Measurements from ENCODE around the gene XPR1.

XPR1 gene

DNA sequence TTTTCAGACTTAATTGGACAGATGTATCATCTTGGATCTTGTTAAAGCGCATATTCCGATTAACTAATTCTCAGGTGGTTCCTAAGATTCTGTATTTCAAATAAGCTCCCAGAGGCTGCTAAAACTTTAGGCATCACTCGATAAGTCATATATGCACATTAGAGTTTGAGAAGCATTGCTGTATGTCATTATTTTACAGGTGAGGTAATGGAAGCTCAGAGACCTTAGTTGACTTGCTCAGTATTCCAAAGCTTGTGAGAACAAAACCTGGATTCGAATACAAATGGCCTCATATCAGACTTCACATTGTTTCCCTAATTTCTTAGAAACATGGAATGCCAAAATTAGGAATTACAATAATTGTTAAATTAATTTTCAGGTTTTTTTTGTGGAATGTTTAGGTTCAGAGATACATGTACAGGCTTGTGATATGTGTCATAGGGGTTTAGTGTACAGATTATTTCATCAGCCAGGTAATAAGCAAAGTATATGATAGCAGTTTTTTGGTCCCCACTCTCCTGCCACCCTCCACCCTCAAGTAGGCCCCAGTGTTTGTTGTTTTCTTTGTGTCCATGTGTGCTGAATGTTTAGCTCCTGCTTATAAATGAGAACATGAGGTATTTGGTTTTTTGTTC, 96.8 kb downstream of the XPR1 start:
- no peak overlapping the region for H4K8ac ChIP-seq (ENCODE audit: low read depth, low read length)
- no peak for DNase-seq
- no peak overlapping the region for H3K18ac ChIP-seq (ENCODE audit: low read length)
- no peak overlapping the region for H3K4me2 ChIP-seq (ENCODE audit: low read length)
- no peaks in the 10 kb centered on the region for H3K79me2 ChIP-seq (ENCODE audit: control insufficient read depth, insufficient read depth, low read length)
- H3K56ac ChIP-seq (ENCODE audit: low read length): no peak overlapping the region
- peaks cover 2% of the 10 kb centered on the region for H3K79me1 ChIP-seq (ENCODE audit: low read length)
- no peak overlapping the region for H2BK120ac ChIP-seq (ENCODE audit: low read depth, low read length)
- H2AK5ac ChIP-seq (ENCODE audit: low read length): no peak overlapping the region
- H3K9ac ChIP-seq (ENCODE audit: low read length): no peak overlapping the region
- no peak overlapping the region for H3K27ac ChIP-seq (ENCODE audit: low read depth, low read length)
- H2BK15ac ChIP-seq (replicated peaks; ENCODE audit: low read depth): no peak overlapping the region
- H3K23ac ChIP-seq (ENCODE audit: low read length): no peak overlapping the region
- H3K4me3 ChIP-seq (ENCODE audit: low read length): no peak overlapping the region
- H3K4ac ChIP-seq (ENCODE audit: low read depth, low read length): no peak overlapping the region
- WGBS (ENCODE audit: extremely low coverage, insufficient coverage, low lambda C conversion rate): no CpG with 5 or more reads among the region's 4 CpGs
- H4K5ac ChIP-seq (ENCODE audit: low read length): no peak overlapping the region
- no peaks in the 10 kb centered on the region for H3K27me3 ChIP-seq (ENCODE audit: insufficient read depth, low read length, poor library complexity)
- H2BK5ac ChIP-seq (ENCODE audit: low read length): no peak overlapping the region
- H3K4me1 ChIP-seq (ENCODE audit: control insufficient read depth, low read depth, low read length): no peaks in the 10 kb centered on the region
- H3K36me3 ChIP-seq (ENCODE audit: control insufficient read depth, insufficient read depth, low read length): no peaks in the 10 kb centered on the region

DNA sequence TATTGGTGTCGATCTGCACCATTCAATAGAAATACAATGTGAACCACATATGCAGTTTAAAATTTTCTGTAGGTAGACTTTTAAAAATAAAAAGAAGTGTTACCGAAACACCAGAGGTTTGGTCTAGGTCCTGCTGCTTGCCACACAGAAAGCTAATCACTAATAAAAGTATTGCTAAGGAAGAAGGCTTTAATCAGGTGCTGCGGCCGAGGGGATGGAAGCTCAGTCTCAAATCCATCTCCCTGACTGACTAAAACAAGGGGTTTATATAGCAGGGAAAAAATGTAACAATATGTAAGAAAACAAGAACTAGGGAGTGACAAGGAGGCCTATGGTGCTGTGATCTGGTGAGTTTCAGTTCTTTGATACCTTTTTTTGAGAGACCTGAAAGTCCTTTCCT, 99.3 kb downstream of the XPR1 start:
- no peaks in the 10 kb centered on the region for H3K79me2 ChIP-seq (ENCODE audit: control insufficient read depth, insufficient read depth, low read length)
- H3K27me3 ChIP-seq (ENCODE audit: insufficient read depth, low read length, poor library complexity): no peaks in the 10 kb centered on the region
- H3K79me1 ChIP-seq (ENCODE audit: low read length): peaks cover 2% of the 10 kb centered on the region
- H3K9ac ChIP-seq (ENCODE audit: low read length): no peak overlapping the region
- no peaks in the 10 kb centered on the region for H3K4me1 ChIP-seq (ENCODE audit: control insufficient read depth, low read depth, low read length)
- no peak overlapping the region for H2AK5ac ChIP-seq (ENCODE audit: low read length)
- H3K56ac ChIP-seq (ENCODE audit: low read length): no peak overlapping the region
- WGBS (ENCODE audit: extremely low coverage, insufficient coverage, low lambda C conversion rate): no CpG with 5 or more reads among the region's 4 CpGs
- no peak overlapping the region for H4K5ac ChIP-seq (ENCODE audit: low read length)
- H3K36me3 ChIP-seq (ENCODE audit: control insufficient read depth, insufficient read depth, low read length): no peaks in the 10 kb centered on the region
- no peak overlapping the region for H3K4me3 ChIP-seq (ENCODE audit: low read length)
- no peak overlapping the region for H3K4me2 ChIP-seq (ENCODE audit: low read length)
- no peak overlapping the region for H2BK15ac ChIP-seq (replicated peaks; ENCODE audit: low read depth)
- no peak overlapping the region for H3K4ac ChIP-seq (ENCODE audit: low read depth, low read length)
- H2BK5ac ChIP-seq (ENCODE audit: low read length): no peak overlapping the region
- no peak overlapping the region for H3K23ac ChIP-seq (ENCODE audit: low read length)
- DNase-seq: no peak
- no peak overlapping the region for H3K27ac ChIP-seq (ENCODE audit: low read depth, low read length)
- no peak overlapping the region for H3K18ac ChIP-seq (ENCODE audit: low read length)
- H4K8ac ChIP-seq (ENCODE audit: low read depth, low read length): no peak overlapping the region
- no peak overlapping the region for H2BK120ac ChIP-seq (ENCODE audit: low read depth, low read length)

DNA sequence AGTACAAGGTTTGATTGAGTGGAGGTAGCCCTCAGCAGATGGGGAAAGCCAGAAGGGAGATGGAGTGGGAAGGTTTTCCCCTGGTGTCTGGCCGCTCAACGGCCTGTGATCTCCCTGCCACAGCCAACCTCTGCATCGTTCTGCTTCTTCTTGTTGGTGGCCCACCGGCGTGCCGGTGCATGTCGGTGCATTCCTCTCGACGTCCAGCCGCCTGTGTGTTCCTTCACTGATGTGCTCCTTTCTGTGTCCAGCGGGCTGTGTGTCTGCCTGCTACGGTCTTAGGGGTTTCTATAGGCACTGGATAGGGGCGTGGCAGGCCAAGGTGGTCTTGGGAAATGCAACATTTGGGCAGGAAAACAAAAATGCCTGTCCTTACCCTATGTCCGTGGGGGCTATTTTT, 101.0 kb downstream of the XPR1 start:
- DNase-seq: no peak
- no peaks in the 10 kb centered on the region for H3K27me3 ChIP-seq (ENCODE audit: insufficient read depth, low read length, poor library complexity)
- no peak overlapping the region for H2BK120ac ChIP-seq (ENCODE audit: low read depth, low read length)
- no peaks in the 10 kb centered on the region for H3K4me1 ChIP-seq (ENCODE audit: control insufficient read depth, low read depth, low read length)
- no peak overlapping the region for H2AK5ac ChIP-seq (ENCODE audit: low read length)
- H2BK5ac ChIP-seq (ENCODE audit: low read length): no peak overlapping the region
- H3K56ac ChIP-seq (ENCODE audit: low read length): no peak overlapping the region
- no peak overlapping the region for H3K4me3 ChIP-seq (ENCODE audit: low read length)
- no peak overlapping the region for H4K8ac ChIP-seq (ENCODE audit: low read depth, low read length)
- no peak overlapping the region for H3K4ac ChIP-seq (ENCODE audit: low read depth, low read length)
- H3K23ac ChIP-seq (ENCODE audit: low read length): no peak overlapping the region
- no peak overlapping the region for H3K4me2 ChIP-seq (ENCODE audit: low read length)
- no CpG with 5 or more reads among the region's 14 CpGs for WGBS (ENCODE audit: extremely low coverage, insufficient coverage, low lambda C conversion rate)
- no peak overlapping the region for H3K27ac ChIP-seq (ENCODE audit: low read depth, low read length)
- no peak overlapping the region for H2BK15ac ChIP-seq (replicated peaks; ENCODE audit: low read depth)
- no peak overlapping the region for H3K18ac ChIP-seq (ENCODE audit: low read length)
- H3K36me3 ChIP-seq (ENCODE audit: control insufficient read depth, insufficient read depth, low read length): no peaks in the 10 kb centered on the region
- no peak overlapping the region for H4K5ac ChIP-seq (ENCODE audit: low read length)
- no peaks in the 10 kb centered on the region for H3K79me2 ChIP-seq (ENCODE audit: control insufficient read depth, insufficient read depth, low read length)
- H3K79me1 ChIP-seq (ENCODE audit: low read length): peaks cover 2% of the 10 kb centered on the region
- no peak overlapping the region for H3K9ac ChIP-seq (ENCODE audit: low read length)

DNA sequence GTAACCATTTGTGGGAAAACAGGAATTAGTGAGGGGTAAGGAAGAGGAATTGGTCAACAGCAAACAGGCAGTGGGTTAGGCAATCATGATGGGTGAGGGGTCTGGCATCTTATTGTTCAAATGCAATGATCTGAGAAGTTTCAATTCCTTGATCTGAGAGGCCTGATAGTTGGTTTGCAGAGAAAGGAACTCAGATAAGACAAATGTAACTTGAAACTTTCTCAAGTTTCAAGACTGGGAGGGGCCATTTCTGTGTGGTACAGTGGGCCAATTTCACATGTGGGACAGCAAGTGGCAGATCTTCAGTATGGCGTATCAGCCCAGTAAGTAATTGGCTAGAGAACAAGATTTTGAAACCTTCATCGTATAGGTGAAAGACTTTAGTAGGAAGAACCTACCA, 102.5 kb downstream of the XPR1 start:
- Histone ChIP-seq H4K5ac (ENCODE audit: low read length) (no peak overlapping the region), H3K4ac (ENCODE audit: low read depth, low read length) (no peak overlapping the region), H3K4me2 (ENCODE audit: low read length) (no peak overlapping the region), H3K4me1 (ENCODE audit: control insufficient read depth, low read depth, low read length) (no peaks in the 10 kb centered on the region), H4K8ac (ENCODE audit: low read depth, low read length) (no peak overlapping the region), H2AK5ac (ENCODE audit: low read length) (no peak overlapping the region), H3K27me3 (ENCODE audit: insufficient read depth, low read length, poor library complexity) (no peaks in the 10 kb centered on the region), H2BK5ac (ENCODE audit: low read length) (no peak overlapping the region), H3K79me2 (ENCODE audit: control insufficient read depth, insufficient read depth, low read length) (no peaks in the 10 kb centered on the region), H2BK120ac (ENCODE audit: low read depth, low read length) (no peak overlapping the region), H2BK15ac (replicated peaks; ENCODE audit: low read depth) (no peak overlapping the region), H3K9ac (ENCODE audit: low read length) (no peak overlapping the region), H3K27ac (ENCODE audit: low read depth, low read length) (no peak overlapping the region), H3K56ac (ENCODE audit: low read length) (no peak overlapping the region), H3K79me1 (ENCODE audit: low read length) (peaks cover 2% of the 10 kb centered on the region), H3K4me3 (ENCODE audit: low read length) (no peak overlapping the region), H3K36me3 (ENCODE audit: control insufficient read depth, insufficient read depth, low read length) (no peaks in the 10 kb centered on the region), H3K23ac (ENCODE audit: low read length) (no peak overlapping the region), H3K18ac (ENCODE audit: low read length) (no peak overlapping the region)
- WGBS (ENCODE audit: extremely low coverage, insufficient coverage, low lambda C conversion rate): no CpG with 5 or more reads among the region's 2 CpGs
- peak; percentile 7 for DNase-seq

DNA sequence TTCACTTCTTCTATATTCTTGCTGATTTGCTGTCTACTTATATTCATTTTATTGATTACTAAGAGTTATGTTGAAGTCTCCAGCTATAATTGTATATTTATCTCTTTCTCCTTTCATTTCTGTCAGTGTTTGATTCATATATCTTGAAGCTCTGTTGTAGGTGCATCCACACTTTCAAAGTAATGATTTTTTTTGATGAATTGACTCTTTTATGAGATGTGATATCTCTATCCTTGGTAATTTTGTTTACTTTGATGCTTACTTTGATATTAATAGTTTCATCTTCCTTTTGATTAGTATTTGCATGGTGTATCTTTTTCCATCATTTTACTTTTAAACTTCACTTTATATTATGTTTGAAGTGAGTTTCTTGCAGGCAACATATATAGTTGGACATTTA, 110.8 kb downstream of the XPR1 start:
- Histone ChIP-seq H3K27me3 (ENCODE audit: insufficient read depth, low read length, poor library complexity) (no peaks in the 10 kb centered on the region), H3K23ac (ENCODE audit: low read length) (no peak overlapping the region), H3K27ac (ENCODE audit: low read depth, low read length) (no peak overlapping the region), H3K56ac (ENCODE audit: low read length) (no peak overlapping the region), H3K18ac (ENCODE audit: low read length) (no peak overlapping the region), H3K79me1 (ENCODE audit: low read length) (peaks cover 2% of the 10 kb centered on the region), H3K4me3 (ENCODE audit: low read length) (no peak overlapping the region), H3K36me3 (ENCODE audit: control insufficient read depth, insufficient read depth, low read length) (no peaks in the 10 kb centered on the region), H4K8ac (ENCODE audit: low read depth, low read length) (no peak overlapping the region), H2BK5ac (ENCODE audit: low read length) (no peak overlapping the region), H2BK15ac (replicated peaks; ENCODE audit: low read depth) (no peak overlapping the region), H2AK5ac (ENCODE audit: low read length) (no peak overlapping the region), H3K79me2 (ENCODE audit: control insufficient read depth, insufficient read depth, low read length) (no peaks in the 10 kb centered on the region), H3K4ac (ENCODE audit: low read depth, low read length) (no peak overlapping the region), H4K5ac (ENCODE audit: low read length) (no peak overlapping the region), H3K4me1 (ENCODE audit: control insufficient read depth, low read depth, low read length) (no peaks in the 10 kb centered on the region), H3K4me2 (ENCODE audit: low read length) (no peak overlapping the region), H2BK120ac (ENCODE audit: low read depth, low read length) (no peak overlapping the region), H3K9ac (ENCODE audit: low read length) (no peak overlapping the region)
- DNase-seq: no peak

DNA sequence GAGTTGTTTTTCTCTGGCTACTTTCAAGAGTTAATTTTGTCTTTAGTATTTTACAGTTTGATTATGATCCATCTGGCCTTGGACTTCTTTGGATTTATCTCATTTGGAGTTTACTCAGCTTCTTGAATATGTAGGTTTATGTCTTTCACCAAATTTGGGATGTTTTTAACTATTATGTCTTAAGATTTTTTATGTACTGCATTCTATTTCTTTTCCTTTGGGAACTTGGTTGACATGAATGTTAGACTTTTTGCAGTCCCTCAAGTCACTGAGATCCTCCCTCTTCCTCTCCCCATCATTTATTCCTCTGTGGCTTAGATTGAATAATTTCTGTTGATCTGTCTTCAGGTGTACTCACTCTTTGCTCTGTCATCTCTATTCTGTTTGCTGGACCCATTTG, 112.0 kb downstream of the XPR1 start:
- H2AK5ac ChIP-seq (ENCODE audit: low read length): no peak overlapping the region
- H3K4me1 ChIP-seq (ENCODE audit: control insufficient read depth, low read depth, low read length): no peaks in the 10 kb centered on the region
- no peak overlapping the region for H4K5ac ChIP-seq (ENCODE audit: low read length)
- H3K27ac ChIP-seq (ENCODE audit: low read depth, low read length): no peak overlapping the region
- no peaks in the 10 kb centered on the region for H3K79me2 ChIP-seq (ENCODE audit: control insufficient read depth, insufficient read depth, low read length)
- H3K18ac ChIP-seq (ENCODE audit: low read length): no peak overlapping the region
- no peak overlapping the region for H2BK15ac ChIP-seq (replicated peaks; ENCODE audit: low read depth)
- peaks cover 2% of the 10 kb centered on the region for H3K79me1 ChIP-seq (ENCODE audit: low read length)
- no peak for DNase-seq
- H3K23ac ChIP-seq (ENCODE audit: low read length): no peak overlapping the region
- H3K4ac ChIP-seq (ENCODE audit: low read depth, low read length): no peak overlapping the region
- H3K27me3 ChIP-seq (ENCODE audit: insufficient read depth, low read length, poor library complexity): no peaks in the 10 kb centered on the region
- no peaks in the 10 kb centered on the region for H3K36me3 ChIP-seq (ENCODE audit: control insufficient read depth, insufficient read depth, low read length)
- H3K4me2 ChIP-seq (ENCODE audit: low read length): no peak overlapping the region
- no peak overlapping the region for H2BK120ac ChIP-seq (ENCODE audit: low read depth, low read length)
- no peak overlapping the region for H3K4me3 ChIP-seq (ENCODE audit: low read length)
- H4K8ac ChIP-seq (ENCODE audit: low read depth, low read length): no peak overlapping the region
- H3K9ac ChIP-seq (ENCODE audit: low read length): no peak overlapping the region
- no peak overlapping the region for H2BK5ac ChIP-seq (ENCODE audit: low read length)
- no peak overlapping the region for H3K56ac ChIP-seq (ENCODE audit: low read length)

Data from mesendoderm (in vitro differentiated cells).